Left colon (tissue), 2 donors: ENCODE results near the gene PCBP4. TPM values are rescaled to one million over a fixed set of nuclear protein-coding genes. Genes with fewer than 3 reads are reported as not detected.
"Not testable (repeated sequence)": the region's sequence is repeated elsewhere in the genome, so short reads cannot be mapped to it uniquely, and the experiment has no call there.

Experiments
- ATAC-seq: fragments of 200-7000 bp; cut with Tn5 transposase; one replicate; pipeline ENCODE4 v1.9.1; 2020; ENCODE audit warnings: mild to moderate bottlenecking, moderate library complexity
- DNase-seq, 2 donors: peaks; one replicate each; pipeline ENCODE4 v3.0.0-alpha.2; 2020
- intact Hi-C, 2 donors: fragments of 100-400 bp; cut with DNase I in 1 of 2; cut with micrococcal nuclease in 1 of 2; formaldehyde crosslinking; loops; one replicate each; pipeline versions ENCODE4 v1.11.2 to v1.14.0; 2022; cut with DNase I, micrococcal nuclease
- total RNA-seq, 2 donors: library from RNA; stranded (reverse); fragmentation: NEBNext Ultra II Directional; extraction: Animal tissue kit (Norgen Biotek cat#: 25700); gene quantifications; one replicate each; pipeline ENCODE4 v1.2.1, GENCODE V29; 2021
- donor health status: DM: no; HTN: no; CAD: no.
- donor health status: DM: yes; HTN: yes; CAD: no.

The PCBP4 gene
- total RNA-seq, 2 donors from 2014 or later = 23.3 to 27.4 TPM

DNA sequence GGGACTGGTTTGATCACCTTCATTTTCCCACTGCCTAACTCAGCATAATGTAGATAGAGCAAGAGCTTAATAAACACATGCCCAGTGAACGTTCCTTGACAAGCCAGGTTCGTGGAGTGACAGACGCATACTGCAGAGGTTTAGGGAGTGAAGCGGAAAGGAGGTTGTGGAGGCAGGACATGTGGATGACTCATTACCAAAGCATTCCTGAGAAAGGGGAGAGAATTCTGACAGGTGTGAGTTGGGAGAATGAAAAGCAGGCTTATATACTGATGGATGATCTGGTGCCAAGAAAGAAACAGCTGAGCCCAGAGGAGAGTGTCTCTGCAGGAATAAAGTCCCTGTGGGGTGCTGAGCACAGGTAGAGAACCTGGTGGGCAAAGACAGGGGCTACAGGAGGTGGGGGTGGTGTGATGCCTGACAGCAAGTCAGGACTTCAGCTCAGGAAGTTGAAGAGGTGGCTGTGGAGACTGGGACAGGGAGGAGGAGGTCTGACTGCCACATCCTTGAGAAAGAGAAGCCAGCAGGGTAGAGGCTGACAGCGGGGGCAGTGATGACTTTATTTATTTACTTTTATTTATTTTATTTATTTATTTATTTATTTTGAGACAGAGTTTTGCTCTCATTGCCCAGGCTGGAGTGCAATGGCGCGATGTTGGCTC is 30.8 kb upstream of the PCBP4 start:
- no peak for ATAC-seq
- no peak for DNase-seq
- intact Hi-C loops = loop anchor here in 1 of 2 donors (5.0 kb wide), 1 partner anchor 134 kb away; no protein-coding TSS in a partner anchor

DNA sequence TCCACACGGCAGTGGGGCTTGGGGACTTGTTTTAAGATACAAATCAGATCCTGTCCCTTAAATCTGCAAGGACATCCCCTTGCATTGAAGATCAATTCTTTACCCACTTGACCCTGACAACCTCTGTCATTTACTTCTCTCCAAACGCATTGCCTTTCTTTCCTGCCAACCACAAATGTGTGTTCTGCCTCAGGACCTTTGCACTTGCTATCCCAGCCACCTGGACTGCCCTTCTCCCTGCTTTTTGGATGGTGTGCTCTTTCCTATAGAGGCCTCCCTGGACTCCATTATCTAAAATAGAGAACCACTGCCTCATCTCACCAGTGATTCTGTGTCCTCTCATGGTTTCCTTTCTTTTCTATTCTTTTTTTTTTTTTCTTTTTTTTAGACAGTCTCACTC is 29.9 kb upstream of the PCBP4 start:
- intact Hi-C loops = loop anchor here in 1 of 2 donors (5.0 kb wide), 1 partner anchor 135 kb away; no protein-coding TSS in a partner anchor
- ATAC-seq (no peak), DNase-seq (no peak)

DNA sequence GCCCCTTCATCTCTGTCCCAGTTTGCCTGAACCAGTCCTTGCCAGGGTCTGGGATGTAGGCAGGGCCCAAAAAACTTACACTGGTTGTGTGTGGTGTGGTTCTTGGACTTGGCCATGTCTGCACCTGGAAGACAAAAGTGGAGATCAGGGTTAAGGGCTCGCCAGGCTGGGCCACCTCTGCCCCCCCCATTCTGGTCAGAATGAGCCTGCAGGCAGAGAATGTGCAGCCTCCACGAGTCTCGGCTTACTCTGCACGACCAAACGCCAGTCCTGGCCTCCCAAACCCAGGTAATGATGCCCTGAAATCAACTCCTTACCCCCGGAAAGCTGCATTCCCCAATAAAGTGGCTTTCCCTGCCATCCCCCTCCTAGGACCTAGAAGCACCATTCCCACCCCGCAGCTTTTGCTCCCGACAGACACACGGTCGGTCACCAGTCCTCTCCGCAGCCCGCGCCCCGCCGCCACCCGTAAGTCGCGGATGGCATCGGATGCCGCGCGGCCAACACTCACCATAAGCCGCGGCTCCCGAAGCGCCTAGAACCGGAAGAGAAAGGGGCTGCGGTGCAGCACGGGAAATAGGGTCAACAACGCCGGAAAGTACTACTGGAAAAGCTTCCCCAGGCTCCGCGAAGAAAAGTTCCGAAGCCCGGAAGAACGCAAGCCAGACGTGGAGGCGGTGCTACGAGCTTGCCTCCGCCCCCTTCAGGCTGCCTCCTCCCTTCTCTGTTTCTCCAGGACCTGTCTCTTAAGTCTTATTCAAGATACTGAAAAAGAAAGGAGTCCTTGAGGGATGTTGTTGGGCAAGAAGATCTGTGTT is 28.3 kb upstream of the PCBP4 start, which contains the start of gene RPL29:
TSS of gene RPL29 (minus strand) at position 550 of the 818 bp plus-strand sequence. CDS start at position 116, 434 bp downstream.
- peak; percentile 96 for ATAC-seq
- peak; percentile 92 to 93 for DNase-seq
- intact Hi-C loops = loop anchor here in 1 of 2 donors (5.0 kb wide), 1 partner anchor 137 kb away; no protein-coding TSS in a partner anchor

DNA sequence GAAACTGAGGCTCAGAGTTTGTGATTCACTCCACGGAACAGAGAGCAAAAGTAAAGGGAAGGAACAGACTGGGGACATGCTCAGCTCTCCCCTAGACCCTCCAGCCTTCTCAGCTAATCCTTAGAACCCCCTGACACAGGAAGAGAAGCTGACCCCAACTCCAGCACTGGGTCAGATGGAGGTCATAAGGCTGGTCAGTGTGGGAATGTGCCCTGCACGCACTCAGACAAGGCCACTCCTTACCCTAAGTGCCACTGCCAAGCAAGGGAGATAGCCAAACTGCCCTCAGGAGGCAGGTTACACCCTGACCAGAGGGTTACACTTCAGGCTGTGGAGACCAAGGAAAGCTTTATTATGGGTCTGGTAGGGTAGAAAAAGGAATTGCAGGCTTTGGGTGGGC is 27.3 kb upstream of the PCBP4 start:
- DNase-seq (no peak), ATAC-seq (no peak)
- intact Hi-C loops = no loop called here

DNA sequence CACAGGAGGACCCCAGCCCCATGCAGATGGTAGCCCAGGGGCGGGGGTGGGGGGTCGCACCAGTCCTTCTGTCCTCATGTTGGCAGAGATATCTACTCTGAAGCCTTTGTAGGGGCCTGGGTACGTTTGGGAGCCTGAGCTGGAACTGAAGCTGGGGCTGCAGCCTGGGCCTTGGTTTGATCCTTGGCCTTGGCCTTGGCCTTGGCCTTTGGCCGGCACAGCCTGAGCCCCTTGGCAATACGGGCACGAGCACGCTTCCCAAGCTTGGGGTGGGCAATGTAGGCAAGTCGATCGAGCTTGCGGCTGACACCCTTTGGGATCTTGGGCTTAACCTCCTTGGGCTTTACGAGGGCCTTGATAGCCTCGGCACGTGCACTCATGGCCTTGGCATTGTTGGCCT is 26.4 kb upstream of the PCBP4 start:
- ATAC-seq, intact Hi-C loops, DNase-seq: not testable (repeated sequence)

DNA sequence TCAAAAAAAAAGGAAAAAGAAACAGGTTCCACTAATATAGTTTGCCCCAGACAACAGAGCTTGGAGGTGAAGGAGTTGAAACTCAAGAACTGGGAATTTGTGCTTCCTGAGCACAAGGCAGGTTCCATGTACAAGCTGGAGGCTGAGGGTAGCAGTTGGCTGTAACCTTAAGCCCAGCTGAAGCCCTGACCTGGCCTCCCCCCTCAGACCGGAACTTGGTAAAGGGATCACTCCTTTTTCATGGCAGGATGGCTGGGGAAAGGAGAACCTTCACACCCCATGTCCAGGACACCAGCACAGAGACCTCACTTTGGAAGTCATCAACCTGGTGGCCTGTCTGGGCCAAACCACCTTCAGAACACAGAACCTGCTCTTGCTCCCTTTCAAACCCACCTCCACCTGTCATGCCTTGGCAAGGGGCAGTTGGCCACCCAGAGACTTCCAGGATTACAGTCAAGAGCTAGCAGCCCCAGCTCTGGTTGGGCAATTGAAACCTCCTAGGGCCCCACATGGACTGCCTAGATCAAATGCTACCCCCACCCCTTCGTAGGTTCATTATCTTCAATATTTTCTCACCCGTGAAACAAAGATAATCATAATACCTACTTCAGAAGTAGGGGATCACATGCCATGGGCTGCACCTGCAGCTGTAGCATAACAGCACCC is 24.9 kb upstream of the PCBP4 start:
- ATAC-seq = no peak
- intact Hi-C loops = no loop called here
- no peak for DNase-seq

DNA sequence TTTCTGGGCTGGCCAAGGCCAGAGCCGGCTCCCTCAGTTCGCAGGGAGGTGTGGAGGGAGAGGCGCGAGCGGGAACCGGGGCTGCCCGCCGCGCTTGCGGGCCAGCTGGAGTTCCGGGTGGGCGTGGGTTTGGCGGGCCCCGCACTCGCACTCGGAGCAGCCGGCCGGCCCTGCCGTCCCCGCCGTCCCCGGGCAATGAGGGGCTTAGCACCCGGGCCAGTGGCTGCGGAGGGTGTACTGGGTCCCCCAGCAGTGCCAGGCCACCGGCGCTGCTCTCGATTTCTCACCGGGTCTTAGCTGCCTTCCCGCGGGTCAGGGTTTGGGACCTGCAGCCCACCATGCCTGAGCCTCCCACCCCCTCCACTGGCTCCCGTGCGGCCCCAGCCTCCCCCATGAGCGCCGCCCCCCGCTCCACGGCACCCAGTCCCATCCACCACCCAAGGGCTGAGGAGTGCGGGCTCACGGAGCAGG is 23.3 kb upstream of the PCBP4 start:
- ATAC-seq, DNase-seq, intact Hi-C loops: not testable (repeated sequence)

DNA sequence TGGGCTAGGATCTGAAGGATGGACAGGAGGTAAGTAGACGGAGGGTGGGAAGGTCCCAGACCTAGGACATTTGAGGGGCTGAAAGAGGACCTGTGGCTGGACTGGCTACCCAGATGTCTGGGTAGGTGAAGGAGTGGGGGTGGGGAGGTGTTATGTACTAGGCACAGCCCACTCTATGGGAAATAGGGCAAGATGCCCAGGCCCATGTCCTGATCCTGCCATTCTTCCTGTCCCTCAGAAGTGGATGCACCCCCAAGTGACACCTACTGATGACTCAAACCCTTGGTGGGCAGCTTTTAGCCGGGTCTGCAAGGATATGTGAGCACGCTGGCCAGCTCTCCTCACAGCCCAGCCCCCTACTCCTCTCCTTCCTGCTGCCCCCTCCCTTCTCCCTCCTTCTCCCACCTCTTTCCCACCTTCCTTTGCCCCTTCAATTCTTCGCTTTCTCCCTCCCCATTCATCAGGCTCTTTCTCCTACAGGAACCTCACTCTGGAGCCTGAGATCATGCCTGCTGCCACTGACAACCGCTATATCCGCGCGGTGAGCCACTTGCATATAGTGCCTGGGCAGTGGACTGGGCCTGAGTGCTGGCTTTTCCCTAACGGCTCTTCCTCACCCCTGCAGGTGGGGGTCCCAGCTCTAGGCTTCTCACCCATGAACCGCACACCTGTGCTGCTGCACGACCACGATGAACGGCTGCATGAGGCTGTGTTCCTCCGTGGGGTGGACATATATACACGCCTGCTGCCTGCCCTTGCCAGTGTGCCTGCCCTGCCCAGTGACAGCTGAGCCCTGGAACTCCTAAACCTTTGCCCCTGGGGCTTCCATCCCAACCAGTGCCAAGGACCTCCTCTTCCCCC is 21.3 kb upstream of the PCBP4 start:
- DNase-seq = no peak
- no peak for ATAC-seq
- intact Hi-C loops = no loop called here

DNA sequence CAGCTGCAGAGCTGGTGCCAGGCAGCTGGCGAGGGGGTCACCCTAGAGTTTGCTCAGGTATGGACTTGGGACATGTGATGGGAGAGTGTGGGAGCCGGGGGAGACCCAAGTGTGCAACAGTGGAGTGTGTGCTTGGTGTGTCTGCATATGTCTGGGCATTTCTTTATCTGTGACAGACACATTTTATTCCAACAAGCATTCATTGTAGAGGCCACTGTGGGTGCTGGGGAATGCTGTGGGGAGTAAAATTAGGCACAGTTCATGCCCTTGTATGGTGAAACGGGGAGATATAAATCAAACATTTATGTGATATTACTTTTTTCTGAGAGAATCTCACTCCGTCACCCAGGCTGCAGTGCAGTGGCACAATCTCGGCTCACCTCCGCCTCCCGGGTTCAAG is 20.3 kb upstream of the PCBP4 start:
- intact Hi-C loops = no loop called here
- ATAC-seq (no peak), DNase-seq (no peak)

DNA sequence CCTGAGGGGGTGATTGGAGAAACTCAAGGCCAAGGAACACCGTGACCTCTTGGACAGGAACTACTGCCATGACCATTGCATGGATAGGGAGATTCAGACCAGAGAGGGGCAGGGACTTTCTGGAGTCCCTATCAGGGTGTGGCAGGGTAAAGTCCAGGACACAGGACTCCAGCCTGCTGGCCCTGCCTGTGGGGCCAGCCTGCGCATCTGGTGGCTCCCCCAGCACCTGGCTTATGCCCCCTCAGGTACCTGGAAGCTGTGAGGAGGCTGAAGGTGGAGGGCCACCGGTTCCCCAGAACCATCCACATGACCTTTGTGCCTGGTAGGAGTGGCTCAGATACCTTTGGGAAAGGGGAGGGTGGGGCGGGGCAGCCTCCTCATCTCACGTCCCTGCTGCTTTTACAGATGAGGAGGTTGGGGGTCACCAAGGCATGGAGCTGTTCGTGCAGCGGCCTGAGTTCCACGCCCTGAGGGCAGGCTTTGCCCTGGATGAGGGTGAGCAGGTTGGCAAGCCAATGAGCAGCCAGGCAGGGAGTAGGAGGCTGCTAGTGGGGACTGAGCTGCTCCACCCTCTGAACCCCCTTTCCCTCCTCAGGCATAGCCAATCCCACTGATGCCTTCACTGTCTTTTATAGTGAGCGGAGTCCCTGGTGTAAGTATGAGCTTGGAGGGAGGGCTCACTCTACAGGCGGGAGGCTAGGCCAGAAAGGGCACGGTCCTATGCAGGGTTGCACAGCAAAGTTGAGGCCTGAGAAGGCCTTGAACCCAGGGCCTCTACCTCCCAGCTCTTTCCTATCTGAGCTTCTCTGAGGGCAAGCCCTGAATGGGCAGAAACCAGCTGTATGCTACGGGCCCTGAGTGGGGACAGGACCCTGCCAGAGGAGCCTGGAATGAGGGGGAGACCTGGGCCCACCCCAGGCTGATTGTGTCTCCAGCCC is 19.0 kb upstream of the PCBP4 start:
- ATAC-seq (peak; percentile 41), DNase-seq (peak; percentile 53 to 67)
- intact Hi-C loops = no loop called here

DNA sequence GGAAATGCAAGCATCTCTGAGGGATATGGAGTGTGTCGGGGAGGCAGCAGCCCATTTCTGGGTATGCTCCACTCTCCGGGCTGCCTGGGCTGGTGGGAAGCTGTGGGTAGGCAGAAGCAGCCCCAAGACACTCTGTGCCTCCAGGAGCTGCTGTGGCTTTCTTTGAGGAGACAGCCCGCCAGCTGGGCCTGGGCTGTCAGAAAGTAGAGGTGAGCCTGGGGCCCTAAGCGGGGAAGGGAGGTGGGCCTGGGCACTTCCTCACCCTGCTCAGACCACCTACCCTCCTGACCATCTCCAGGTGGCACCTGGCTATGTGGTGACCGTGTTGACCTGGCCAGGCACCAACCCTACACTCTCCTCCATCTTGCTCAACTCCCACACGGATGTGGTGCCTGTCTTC is 17.8 kb upstream of the PCBP4 start:
- ATAC-seq = no peak
- no peak for DNase-seq
- intact Hi-C loops = no loop called here

DNA sequence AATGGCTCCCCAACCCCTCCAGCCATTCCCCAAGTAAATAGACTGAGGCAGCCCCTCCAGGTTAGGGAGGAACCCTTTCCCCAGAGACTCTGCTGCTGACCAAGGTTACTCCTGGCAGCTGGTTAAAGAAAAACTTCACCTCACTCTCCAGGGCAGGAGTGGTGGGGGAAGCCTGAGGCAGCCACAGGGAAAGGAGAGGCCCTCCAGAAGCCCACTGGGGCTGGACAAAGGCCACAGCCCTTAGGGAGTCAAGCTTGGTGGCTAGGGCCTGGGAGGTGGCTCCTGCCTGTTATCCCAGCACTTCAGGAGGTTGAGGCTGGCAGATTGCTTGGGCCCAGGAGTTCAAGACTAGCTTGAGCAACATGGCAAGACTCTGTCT is 17.0 kb upstream of the PCBP4 start:
- no peak for DNase-seq
- ATAC-seq = no peak
- intact Hi-C loops = no loop called here

DNA sequence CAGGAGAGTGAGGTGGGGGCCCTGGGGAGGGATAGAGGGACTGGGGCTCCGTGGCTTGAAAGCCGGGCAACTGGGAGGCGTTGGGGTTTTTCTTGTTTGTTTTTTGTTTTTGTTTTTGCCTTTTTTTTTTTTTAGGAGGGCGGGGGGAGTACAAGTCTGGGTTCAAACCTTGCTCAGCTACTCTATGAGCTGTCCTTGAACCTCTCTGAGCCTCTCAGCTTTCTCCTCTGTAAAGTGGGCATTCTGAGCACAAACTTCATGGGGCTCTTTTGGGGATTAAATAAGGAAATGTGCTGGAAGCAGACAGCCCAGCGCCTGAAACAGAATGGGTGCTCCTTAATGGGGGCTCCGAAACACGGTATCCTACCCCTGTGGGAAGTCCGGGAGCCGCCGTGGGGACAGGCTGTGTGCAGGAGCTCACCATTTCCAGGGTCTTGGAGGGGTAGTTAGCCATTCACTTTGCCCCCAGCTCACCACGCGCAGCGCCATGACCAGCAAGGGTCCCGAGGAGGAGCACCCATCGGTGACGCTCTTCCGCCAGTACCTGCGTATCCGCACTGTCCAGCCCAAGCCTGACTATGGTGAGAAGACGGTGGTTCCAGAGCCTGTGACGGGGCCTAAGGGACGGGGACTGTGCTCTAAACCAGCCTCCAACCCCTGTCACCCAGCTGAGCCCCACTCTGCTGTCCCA is 16.5 kb upstream of the PCBP4 start:
- no peak for ATAC-seq
- intact Hi-C loops = no loop called here
- no peak for DNase-seq

DNA sequence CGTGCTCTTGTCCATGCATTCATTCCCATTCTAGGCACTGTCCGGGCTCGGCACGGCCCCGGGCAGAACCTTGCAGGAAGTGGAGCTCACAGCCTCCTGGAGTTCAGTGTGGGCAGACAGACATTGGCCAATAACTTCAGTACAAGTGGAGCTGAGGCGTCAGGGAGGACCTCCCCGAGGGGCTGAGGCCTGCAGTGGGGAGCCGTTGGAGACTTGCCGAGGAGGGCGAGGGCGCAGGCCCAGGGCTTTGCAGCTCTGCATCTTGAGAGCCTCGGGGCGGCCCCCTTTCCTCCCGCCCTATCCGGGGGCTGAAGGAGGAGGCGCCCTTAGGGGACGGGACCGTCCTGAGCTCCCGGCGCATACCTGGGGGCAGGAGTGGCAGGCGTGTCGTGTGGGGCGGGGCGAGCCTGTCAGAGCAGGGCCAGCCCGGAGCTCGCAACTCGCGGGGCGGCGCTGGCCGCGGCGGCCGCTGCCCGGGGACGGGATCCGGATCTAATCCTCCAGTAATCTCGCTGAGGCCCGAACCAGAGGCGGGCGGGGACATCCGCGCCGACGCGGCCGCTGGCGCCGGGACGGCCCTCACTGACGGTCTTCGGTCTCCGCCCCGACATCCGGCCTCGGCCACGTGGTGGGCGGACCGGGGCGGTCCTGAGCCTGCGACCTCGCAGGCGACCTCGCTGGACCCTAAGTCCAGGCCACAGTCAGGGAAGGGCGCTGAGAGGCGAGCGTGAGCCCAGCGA is 15.8 kb upstream of the PCBP4 start, which contains the start of gene ACY1:
TSS of gene ACY1 (plus strand) at position 698 of the 740 bp plus-strand sequence. CDS start 530 bp downstream, outside the sequence.
- ATAC-seq (peak; percentile 79), DNase-seq (peak; percentile 91)
- intact Hi-C loops = no loop called here

DNA sequence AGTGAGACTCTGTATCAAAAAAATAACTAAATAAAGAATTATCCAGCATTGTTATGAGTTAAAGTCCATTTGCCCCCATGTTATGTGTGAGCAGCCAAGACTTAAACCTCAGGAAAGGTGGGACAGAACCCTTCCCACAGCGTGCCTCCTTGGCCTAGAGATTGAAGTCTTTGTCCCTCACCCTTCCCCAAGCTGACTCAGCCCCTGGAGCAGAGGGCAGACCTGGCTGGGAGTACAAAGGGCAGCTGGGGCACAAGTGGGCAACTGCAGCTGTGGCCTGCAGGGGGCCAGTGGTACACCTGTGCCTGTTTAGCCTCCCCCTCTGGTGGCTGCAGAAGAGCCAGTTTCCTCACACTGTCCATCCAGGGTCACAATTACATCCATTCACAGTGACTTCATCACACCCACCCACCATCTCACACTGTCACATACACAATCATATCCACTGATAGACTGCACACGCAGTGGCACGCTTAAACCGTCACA is 15.1 kb upstream of the PCBP4 start:
- intact Hi-C loops = no loop called here
- peak; percentile 69 for ATAC-seq
- peak; percentile 80 to 85 for DNase-seq

DNA sequence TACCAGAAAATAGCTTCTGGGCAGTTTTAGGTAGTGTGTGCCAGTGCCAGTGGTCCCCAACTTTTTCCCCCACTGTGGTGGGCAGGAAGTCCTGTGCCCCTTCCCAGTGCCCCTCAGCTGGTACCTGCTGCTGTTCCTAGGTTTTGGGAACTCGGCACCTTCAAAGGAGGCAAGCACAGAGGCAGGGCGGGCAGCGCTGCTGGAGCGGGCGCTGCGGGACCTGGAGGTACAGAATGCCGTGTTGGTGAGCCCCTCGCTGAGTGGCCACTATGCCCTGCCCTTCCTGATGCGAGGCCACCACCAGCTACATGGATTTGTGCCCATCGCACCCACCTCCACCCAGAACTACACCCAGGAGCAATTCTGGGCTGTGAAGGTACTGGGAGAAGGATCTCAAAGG is 13.0 kb upstream of the PCBP4 start:
- DNase-seq (no peak), ATAC-seq (no peak)
- intact Hi-C loops = no loop called here
